GM19395 (cell line): ENCODE results near the gene GRM5.
"Not testable (repeated sequence)": the region's sequence is repeated elsewhere in the genome, so short reads cannot be mapped to it uniquely, and the experiment has no call there.

Experiments
- ATAC-seq: cut with Tn5 transposase; IDR thresholded peaks from one replicate; pipeline ENCODE4 v1.9.1; 2021; ENCODE audit warnings: mild to moderate bottlenecking, moderate library complexity; ENCODE audit not compliant: unreplicated experiment

Gene GRM5

DNA sequence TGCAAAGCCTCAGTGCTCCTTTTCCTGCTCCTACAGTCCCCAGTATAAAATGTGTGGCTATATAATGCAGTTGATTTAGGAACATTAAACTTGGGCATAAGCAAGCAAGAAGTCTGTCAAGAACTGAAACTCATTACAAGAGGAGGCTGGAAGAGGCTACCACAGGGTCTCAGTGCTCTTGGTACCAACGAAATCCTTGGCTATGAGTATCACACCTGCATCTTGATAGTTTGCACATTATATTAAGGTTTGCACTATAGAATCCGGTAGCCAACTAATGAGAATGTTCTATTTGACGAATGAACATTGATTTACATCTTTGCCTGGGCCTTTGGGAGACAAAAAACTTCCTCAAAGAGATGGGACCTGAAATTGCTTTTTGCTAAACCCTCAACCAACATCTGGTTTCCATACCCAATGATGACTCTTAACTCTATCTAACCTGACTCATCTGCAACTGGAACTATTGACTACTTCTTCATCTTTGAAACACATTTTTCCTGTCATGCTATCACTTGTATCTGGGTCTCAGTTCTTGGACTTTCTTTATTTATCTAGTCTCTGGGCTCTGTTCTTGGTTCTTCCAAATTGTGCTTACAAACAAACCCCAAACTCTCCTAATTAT lies 521.0 kb downstream of the GRM5 start:
- peak; percentile 25 for ATAC-seq

DNA sequence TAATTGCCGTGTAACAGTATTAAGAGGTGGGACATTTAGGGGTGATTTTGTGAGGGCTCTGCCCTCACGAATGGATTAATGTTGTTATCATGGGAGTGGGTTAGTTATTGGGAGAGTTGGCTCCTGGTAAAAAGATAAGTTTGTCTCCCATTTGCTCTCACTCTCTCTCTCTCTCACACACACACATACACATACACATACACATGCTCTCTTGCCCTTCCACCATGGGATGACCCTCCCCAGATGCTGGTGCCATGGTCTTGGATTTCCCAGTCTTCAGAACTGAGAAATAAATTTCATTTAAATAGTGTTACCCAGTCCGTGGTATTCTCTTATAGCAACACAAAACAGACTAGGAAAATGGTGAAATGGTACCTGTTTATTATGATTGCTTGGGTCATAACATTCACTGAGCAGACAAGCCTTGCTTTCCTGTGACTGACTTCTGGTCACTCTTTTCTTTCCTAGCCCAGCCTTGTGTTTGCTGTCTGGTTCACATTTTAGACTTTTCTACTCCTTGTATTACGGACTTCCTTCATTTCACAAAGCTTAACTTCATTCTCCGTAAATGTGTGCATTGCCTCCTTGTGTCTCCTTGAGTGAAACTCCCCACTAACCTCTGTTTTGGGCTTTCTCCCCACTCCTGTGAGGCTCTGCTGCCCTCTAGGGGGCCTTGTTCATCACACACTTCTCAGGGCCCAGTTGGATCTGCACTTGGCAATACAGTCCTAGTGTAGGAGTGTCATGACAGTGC lies 521.7 kb downstream of the GRM5 start:
- peak; percentile 100 for ATAC-seq

DNA sequence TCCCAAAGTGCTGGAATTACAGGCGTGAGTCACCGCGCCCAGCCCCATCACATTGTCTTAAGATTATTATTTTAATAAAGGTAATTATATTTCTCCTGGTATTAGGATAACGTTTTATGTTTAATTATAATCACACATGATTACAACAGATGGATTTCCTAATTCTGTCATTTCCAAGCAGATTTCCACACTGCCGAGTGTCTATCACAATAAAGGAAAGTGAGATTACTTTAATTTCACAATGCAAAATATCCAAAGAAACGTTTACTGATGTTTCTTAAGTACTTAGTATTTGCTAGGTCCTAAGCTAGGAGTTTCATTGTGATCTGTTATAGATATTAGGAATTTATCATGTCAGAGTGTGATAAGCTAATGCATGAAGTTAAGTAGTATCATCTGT lies 524.8 kb downstream of the GRM5 start:
- no peak for ATAC-seq

DNA sequence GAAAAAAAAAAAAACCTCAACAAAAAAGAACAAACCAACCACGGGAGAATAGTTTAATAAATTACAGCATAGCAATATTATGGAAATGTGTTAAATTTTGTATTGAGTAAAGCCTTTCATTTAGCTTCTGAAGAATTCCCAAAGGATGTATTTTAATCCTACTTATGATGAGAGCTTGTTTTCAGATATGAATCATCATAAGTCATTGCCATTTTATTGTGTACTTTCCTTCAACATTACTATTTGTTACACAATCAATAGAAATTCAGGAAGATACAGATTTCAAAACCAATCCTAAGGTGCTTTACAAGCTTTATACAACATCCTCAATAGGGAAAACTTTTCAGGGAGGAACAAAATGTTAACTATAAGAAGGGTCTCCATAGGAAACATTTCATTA lies 527.7 kb downstream of the GRM5 start:
- ATAC-seq = no peak

DNA sequence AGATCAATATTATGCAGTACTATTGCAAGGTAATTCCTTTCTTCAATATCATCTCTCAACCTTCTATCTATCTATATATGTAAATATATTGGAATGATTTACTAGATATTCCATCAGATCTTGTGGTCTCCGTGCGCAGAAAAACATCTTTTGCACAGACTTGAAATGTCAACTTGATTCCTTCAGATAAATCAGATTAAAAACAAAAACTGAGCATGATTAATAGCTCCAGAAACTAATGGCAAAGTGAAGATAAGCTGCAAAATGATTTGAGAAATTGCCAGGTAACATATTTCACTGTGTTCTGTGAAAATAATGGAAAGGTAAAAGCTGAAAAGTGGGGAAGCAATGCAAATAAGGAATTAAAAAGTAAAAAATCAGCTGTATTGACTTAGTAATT lies 528.2 kb downstream of the GRM5 start:
- ATAC-seq = no peak

DNA sequence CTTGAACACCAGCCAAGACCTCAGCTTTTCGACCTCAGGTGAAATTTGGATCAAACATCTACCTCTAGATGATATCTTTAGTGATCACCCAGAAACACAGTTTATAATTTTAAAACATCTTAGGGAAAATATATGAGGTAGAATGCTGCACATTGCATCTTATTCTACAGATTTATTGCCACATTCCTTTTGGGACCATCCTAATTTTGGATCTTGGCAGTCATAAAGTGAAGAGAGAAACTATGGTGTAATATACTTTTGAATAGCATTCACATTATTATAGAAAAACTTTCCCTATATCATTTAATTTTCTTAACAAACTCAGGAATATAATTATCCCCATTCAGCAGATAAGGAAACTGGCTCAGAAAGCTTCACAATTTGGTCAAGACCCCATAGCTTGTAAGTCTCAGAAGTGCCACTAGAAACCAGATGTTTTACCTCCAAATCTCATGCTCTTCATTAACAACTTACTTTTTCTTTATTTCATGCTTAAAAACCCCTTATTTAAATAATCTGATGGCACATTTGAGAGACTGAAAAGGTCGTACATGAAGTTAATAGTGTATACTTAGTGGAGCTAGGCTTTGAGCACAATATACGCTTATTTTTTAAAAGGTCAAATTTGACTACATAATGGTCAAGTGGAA lies 529.0 kb downstream of the GRM5 start:
- no peak for ATAC-seq

DNA sequence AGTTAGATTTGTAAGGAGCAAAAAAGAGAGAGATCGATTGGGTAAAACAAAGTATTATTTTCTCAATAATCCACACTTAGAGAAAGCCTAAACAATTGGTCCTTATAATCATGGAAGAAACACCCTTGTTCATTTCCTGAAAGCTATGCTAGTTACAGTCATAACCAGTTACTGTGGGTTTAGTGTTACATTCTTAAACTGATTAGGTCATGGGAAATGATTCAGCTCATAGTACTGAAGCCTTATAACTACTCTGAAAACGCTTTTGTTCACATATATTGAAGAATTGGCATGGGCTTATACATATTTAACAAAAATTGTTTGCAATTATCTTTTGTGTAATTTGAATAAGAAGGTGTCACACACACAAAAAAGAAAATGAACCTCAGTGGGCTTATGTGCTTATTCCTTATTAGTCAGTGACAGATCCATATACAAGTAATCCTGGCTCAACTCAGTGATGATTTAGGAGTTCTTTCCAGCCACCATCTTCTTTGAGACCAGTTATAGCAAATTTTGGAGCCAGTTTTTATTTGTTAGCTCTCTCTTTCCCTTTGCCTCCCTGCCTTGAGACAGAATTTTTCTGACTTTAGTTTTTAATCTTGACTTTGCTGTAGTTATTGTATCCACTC lies 529.8 kb downstream of the GRM5 start:
- ATAC-seq = peak; percentile 88

DNA sequence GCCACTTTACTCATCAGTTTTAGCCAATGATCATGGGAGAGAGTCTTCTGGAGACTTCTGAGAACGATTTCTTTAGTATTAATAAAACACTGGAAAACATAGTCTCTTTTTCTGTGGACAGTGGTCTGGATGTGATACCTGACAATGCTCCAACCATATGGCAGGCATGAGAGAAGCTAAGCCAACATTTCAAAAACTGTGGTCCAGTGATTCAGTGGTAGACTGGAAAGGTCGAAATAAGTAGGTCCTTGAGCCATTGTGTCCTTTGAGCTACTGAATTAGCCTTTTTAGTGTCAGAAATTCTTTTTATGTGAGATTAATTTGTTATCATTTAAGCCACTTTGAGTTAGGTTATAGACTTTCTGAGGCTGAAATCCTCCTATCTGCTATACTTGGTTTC lies 530.5 kb downstream of the GRM5 start:
- no peak for ATAC-seq

DNA sequence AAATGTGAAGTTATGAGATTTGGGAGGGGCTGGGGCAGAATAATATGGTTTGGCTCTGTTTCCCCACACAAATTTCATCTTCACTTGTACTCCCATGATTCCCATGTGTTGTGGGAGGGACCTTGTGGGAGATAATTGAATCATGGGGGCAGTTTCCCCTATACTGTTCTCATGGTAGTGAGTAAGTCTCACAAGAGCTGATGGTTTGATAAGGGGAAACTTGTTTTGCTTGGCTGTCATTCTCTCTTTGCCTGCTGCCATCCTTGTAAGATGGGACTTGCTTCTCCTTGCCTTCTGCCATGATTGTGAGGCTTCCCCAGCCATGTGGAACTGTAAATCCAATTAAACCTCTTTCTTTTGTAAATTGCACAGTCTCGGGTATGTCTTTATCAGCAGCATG lies 531.1 kb downstream of the GRM5 start:
- not testable (repeated sequence) for ATAC-seq

DNA sequence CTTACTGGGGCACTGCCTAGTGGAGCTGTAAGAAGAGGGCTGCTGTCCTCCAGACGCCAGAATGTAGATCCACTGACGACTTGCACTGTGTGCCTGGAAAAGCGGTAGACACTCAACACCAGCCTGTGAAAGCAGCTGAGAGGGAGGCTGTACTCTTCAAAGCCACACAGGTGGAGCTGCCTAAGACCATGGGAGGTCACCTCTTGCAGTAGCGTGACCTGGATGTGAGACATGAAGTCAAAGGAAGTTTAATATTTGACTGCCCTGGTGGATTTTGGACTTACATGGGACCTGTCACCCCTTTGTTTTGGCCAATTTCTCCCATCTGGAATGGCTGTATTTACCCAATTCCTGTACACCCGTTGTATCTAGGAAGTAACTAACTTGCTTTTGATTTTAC lies 531.6 kb downstream of the GRM5 start:
- no peak for ATAC-seq

DNA sequence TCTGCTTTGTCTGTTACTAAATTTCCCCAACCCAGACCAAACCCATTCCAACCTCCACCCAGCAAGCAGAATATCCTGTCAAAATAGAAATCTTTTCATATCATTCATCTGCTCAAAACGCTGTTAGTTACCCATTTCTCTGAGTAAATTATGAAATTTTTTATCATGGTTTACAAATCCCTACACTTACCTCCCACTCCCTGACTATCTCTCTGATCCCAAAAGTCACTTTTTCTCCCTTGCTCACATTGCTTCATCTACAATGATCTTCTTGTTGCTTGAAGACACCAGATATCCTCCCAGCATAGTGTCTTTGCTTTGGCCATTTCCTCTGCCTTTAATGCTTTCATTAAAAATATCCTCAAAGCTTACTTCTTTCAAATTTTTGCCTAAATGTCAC lies 532.8 kb downstream of the GRM5 start:
- no peak for ATAC-seq

DNA sequence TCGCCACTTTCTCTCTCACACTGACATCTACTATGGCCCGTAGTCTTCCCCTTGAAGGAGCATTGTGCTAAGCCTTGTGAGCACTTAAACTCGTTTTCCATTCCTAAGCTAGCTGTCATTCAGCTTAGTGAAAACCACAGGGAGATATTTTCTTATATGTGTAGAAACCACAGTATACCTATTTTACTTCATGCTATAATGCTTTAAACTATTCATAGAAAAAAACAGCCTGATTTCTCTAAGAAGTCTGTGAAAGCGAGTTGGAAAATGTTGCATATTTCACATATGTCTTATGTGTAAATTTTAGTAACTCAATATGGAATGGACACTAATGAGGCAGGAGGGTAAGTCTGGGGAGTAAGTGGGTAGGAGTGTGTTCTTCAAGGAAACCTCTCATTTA lies 534.0 kb downstream of the GRM5 start:
- ATAC-seq = no peak

DNA sequence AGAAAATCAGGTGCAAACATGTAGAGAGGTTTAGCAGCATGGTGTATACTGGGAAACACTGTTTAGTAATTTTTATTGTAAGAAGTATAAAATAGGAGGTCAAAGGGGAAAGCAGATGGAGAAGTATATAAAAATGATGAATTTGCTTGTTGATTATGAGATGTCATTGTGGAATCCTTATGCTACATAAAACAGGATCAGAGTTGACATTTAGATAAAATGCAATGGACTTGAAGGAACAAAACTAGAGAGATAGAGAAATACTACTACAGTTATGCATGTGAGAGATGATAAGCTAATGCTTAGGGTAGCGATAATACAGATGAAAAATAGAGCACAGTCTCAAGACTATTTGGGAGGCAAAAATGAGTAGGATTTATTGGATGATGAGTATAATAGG lies 536.4 kb downstream of the GRM5 start:
- no peak for ATAC-seq

DNA sequence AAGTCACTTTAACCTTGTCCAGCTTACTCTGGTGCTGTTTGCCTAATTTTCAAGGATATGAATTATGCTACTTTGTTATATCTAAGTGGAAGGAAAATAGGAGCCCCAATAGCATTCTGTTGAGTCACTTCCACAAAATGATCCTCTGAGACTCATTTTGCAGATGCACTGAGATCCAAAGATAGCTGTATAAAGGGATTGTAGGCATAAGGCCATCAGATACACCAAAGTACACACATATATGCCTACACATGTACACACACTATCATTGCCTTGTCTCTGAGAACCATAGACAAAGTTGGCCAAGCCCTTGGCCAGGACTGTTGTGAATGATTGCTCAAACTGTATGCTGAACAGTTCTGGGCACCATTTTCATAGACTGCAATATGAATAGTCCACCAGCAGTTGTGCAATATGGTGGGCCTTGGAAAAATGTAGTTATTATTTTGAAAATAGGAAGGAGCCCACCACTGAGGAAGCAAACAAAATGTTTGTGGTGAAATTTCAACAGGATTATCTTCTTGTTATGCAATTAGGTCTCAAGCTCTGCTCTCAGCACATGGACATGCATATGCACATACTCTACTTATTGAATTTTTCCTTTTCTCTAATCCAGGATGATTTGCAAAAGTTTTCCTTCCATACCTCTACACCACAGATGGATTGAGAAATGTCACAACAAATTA lies 542.3 kb downstream of the GRM5 start:
- ATAC-seq = no peak

DNA sequence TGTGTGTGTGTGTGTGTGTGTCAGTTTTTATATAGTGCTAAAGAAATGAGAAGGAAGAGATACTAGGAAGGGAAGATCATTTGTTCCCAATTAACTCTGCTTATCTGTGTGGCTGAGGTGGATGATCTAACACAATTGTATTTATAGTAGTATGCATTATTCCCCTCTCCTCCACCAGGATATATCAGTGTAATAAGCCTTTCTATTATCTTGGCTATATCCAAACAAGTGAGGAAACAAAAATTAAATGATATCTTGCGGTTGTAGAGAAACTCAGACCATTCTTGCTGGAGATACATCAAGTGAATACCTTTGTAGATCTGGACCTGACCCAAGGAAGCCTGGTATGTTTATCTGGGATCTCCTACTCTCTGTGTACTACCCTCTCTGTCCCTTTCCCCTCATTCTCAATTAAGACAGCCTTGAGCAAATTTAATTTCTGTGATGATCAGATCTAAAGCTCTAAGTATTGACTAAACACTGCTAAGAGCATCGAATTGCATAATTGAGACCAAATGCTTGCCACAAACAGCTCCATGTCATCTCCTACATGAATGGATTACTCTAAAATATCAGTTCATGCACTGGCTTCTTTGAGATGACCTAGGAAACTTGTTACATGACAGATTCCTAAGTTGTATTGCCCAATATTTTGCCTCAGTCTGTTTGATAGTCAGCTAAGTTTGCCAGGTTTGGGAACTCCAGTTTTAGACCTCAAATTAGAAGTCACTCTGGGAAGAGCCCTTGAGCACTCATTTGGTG lies 543.0 kb downstream of the GRM5 start:
- no peak for ATAC-seq

DNA sequence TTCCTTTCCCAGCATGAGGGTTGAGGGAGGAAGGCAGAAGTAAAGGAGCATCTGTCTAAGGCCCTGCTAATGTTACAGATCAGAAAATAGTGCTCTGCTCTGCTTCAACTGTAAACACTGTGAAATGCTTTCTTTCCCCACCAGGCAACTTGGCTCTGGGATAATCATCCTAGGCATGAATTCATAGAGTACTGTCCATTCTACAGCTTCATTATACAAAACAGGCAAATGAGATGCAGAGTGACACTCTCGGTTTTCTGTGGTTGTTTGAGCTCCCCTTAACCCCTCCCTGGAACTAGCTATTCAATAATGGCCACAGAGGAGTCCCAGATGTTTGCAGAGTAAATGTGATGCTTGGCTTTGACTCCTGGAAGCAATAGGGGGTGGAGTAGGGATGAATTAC lies 544.0 kb downstream of the GRM5 start:
- no peak for ATAC-seq

DNA sequence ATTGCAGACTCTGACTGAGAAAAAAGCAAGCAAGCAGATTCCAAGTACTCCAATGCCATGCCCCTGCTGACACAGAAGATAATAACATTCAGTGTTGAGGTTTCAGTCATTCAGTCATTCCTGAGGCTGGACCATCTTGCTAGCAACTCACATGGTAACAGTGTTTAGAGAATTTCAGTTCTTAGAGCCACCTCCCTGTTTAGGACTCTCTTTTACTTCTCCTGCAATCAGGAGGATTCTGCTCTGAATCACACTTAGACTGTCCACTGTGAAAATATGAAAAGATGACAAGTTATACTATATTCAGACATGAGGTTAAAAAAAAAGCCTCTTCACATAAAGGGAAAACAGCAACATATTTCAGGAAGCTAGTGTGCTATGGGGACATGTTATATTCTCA lies 544.4 kb downstream of the GRM5 start:
- no peak for ATAC-seq

DNA sequence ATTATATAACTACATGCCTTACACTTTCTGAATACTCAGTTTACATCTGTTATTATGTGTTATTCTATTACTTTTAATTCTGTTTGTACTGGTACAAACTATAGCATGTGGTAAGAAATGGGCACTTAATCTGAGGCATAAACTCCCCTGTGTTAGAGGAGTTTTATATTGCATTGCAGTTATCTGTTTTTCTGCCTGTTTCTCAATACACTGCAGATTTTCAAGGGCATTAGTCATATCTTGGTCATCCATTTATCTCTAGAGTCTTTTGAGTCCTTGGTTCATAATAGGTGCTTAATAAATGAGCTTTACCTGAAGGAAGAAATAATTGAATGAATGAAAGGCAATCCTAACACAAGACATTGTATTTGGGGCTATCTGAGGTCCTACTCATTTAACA lies 545.4 kb downstream of the GRM5 start:
- ATAC-seq = no peak

DNA sequence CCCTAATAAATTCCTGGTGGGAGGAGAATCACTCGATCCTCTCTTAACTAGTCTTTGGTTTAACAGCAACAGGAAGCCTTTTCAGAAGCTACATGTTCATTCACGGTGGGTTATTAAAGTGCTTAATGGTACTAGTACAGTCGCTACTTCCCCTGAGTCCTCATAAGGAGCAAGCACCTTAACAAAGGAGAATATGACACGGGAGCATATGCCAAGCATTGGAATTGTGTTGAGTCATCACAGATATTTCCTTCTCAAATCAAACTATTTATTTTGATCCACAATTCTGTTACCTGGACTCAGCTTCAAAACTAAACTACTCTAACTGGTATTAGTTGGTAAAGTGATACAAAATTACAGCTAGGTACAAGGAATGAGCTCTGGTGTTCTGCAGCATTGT lies 550.8 kb downstream of the GRM5 start:
- ATAC-seq = no peak

DNA sequence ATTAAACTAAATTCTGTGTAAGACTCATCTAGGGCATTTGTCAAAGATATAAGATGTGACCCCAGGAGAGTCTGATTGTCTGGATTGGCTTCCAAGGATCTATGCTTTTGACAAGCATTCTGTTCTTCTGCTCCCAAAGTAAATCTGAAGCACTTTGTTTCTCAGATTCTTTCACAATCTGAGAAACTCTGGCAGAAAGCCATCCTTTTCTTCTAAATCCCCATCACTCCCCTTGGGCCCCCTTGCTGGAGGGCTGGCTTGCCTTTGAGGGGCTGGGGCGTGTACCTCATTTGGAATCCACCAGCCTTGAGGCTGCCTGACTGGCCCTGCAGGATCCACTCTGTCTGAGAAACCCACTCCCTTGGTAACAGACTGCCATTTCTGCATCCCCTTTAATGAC lies 554.8 kb downstream of the GRM5 start:
- ATAC-seq = no peak
